Cardiac muscle cell (in vitro differentiated cells and primary cell): ENCODE data around the gene NPIPB8. TPM values are rescaled to one million over a fixed set of nuclear protein-coding genes. Genes with fewer than 3 reads are reported as not detected.
A peak's percentile ranks its signal among the peaks of the same experiment; 100 is the strongest.
"Not testable (repeated sequence)": the region's sequence is repeated elsewhere in the genome, so short reads cannot be mapped to it uniquely, and the experiment has no call there.

Experiments
- DNase-seq, 2 donors: peaks; one replicate each; pipeline versions ENCODE4 v3.0.0 to v3.0.0-alpha.2; 2010 to 2017; ENCODE audit warnings: low read depth in 1 of 2, low spot score in 1 of 2
- H3K27ac ChIP-seq: fragments of 200-600 bp; sonication (generic); 2 replicates; pipeline ENCODE4 v1.5.1; 2016
- H3K27me3 ChIP-seq: fragments of 200-600 bp; sonication (generic); 2 replicates; pipeline ENCODE4 v1.6.0; 2016; ENCODE audit warnings: control low read depth
- H3K36me3 ChIP-seq: fragments of 200-600 bp; sonication (generic); 2 replicates; pipeline ENCODE4 v1.5.1; 2016; ENCODE audit warnings: control low read depth
- H3K4me1 ChIP-seq: fragments of 200-600 bp; sonication (generic); 2 replicates; pipeline ENCODE4 v1.8.1; 2017; ENCODE audit warnings: low read depth, mild to moderate bottlenecking, mixed run types
- H3K4me3 ChIP-seq: fragments of 200-600 bp; sonication (generic); 2 replicates; pipeline ENCODE4 v1.5.1; 2016; ENCODE audit warnings: mild to moderate bottlenecking
- H3K9me3 ChIP-seq: fragments of 200-600 bp; sonication (generic); 2 replicates; pipeline ENCODE4 v1.5.1; 2017; ENCODE audit warnings: low read depth, mild to moderate bottlenecking, control low read depth
- polyA plus RNA-seq: library from polyadenylated mRNA; unstranded; fragments of >200 nt; fragmentation: Nextera tagmentation; extraction: Ambion mirVana; gene quantifications from 2 replicates; pipeline ENCODE4 v1.2.1, GENCODE V29; 2016
- total RNA-seq: library from RNA; depleted of rRNA; stranded (reverse); fragments of >200 nt; gene quantifications from 2 replicates; pipeline ENCODE4 v1.2.3, GENCODE V29; 2016
- TF ChIP-seq, protein P1 (sequence below): IDR thresholded peaks from 2 replicates; pipeline ENCODE4 v1.5.1; 2012; ENCODE audit warnings: low read depth, mild to moderate bottlenecking, low read length

NPIPB8 gene
- total and polyA plus RNA-seq, 2 experiments from 2014 or later: 1.4 TPM; not detected in 1

DNA sequence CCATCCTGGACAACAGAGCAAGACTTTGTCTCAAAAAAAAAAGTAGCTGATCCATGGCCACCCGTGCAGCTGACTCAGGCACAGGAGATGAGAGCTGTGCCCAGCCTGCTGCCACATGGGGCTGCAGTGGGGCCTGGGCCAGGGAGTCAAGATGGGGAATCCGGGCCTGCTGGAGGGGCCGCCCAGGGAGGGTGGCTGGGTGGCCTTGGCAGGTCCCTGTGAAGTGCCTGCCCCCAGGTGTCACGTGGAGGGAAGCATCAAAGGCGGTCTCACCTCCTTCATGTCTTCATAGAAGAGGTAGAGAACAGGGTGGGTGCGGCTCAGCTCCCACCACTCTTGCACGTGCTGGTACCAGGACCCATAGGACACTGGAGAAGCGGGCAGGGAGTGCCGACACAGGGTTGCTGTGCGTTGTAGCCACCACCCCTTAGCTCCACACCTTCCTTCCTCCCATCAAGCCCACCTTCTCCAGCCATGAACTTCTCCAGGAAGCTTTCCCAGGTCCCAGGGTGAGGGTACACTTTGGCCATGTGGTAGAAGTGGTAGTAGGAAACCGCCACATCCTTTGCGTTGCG is 44.8 kb upstream of the NPIPB8 start:
- Histone ChIP-seq H3K27me3 (no peaks in the 10 kb centered on the region), H3K36me3 (peaks cover 5% of the 10 kb centered on the region), H3K4me3 (no peak overlapping the region), H3K4me1 (peaks cover 18% of the 10 kb centered on the region), H3K27ac (no peak overlapping the region), H3K9me3 (no peaks in the 10 kb centered on the region)
- DNase-seq: no peak
- TF ChIP-seq, protein P1, sequence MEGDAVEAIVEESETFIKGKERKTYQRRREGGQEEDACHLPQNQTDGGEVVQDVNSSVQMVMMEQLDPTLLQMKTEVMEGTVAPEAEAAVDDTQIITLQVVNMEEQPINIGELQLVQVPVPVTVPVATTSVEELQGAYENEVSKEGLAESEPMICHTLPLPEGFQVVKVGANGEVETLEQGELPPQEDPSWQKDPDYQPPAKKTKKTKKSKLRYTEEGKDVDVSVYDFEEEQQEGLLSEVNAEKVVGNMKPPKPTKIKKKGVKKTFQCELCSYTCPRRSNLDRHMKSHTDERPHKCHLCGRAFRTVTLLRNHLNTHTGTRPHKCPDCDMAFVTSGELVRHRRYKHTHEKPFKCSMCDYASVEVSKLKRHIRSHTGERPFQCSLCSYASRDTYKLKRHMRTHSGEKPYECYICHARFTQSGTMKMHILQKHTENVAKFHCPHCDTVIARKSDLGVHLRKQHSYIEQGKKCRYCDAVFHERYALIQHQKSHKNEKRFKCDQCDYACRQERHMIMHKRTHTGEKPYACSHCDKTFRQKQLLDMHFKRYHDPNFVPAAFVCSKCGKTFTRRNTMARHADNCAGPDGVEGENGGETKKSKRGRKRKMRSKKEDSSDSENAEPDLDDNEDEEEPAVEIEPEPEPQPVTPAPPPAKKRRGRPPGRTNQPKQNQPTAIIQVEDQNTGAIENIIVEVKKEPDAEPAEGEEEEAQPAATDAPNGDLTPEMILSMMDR: no peak

DNA sequence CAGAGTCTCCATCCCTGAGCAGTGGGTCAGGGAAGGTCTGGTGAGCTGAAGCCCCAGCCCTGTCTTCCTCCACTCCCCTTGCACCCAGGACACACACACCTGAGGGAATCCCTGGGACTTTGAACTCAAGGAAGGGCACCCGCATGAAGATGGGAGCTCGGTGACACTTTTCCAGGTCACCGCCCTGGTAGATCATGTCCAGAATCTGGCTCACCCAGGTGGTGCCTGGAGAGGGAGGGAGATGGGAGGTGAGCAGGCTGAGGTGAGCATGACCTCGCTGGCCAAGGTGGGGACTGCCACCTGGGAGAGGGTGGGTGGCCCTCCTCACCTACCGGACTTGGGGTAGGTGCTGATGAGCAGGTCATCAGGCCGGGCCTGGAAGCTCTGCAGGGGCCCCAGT is 42.4 kb upstream of the NPIPB8 start:
- H3K36me3 ChIP-seq, H3K27me3 ChIP-seq, DNase-seq, H3K27ac ChIP-seq, H3K9me3 ChIP-seq, H3K4me3 ChIP-seq: not testable (repeated sequence)
- peaks cover 19% of the 10 kb centered on the region for H3K4me1 ChIP-seq

DNA sequence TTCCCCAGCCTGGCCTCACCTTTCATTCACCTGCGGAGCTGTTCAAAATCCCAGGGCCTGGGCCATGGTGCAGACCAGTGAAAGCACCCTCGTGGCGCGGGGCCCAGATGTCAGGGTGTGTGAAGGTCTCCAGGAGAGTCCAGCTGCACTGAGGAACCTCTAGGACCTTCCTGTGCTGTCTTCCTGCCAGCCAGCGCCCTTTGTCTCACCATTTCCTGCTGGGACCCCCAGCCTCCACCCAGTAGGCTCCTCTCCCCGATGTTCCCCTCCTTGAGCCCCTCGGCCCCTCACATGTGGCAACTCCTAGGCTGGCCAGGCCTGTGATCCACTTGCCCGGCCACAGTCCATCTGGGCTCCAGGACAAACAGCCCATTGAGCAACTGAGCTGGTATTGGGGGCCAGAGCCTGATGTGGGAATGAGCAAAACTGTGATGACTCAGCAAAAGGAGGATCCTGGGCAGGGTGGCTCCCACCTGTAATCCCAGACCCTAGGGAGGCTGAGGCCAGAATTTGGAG is 41.7 kb upstream of the NPIPB8 start:
- peak in 1 of 2 donors; percentile 34 for DNase-seq

DNA sequence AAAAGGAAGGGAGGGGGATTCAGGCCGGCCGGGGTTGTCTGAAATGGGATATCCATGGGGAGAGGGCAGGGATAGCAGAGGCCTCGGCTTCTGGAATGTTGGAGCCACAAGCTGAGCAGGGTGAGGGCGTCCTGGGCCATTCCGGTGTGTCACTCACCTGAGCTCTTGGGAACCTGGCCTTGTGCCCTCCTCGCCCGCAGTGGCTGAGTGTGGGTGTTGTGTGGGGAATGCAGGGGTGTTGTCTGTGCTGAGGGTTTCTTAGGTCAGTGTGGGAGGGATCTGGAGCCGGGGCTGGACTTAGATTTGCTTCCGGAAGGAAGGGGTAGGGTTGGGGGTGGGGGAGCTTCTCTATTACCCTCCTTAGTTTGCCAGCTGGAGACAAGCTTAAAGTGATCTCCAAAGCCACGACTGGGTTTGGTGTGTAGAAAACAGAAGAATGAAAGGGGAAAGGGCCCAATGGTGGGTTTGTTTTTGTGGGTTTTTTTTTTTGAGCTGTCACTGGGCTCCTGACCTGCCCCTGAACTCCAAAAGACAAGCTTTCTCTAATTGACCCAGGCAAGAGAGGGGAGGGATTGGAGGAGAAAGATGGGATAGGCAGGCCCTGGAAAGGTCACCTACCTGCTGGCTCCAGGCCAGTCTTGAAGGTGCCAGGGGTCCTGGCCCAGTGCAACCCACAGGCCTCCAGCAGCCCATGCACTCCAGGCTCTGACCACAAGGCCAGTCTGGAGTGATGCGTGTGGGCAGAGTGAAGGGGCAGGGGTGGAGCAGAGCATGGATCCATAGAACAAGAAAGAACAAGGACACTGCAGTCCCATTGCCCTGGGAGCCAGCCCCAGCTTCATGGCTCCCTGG is 40.8 kb upstream of the NPIPB8 start, which contains the start of gene SULT1A2:
TSS of gene SULT1A2 (minus strand) at position 211 of the 852 bp plus-strand sequence. CDS start 1,120 bp downstream, outside the sequence.
- DNase-seq: peak; percentile 46 to 56
- H3K4me1 ChIP-seq: peaks cover 19% of the 10 kb centered on the region
- no peaks in the 10 kb centered on the region for H3K36me3 ChIP-seq
- no peak within 1 kb of the TSS for H3K4me3 ChIP-seq
- peak within 1 kb of the TSS; percentile 82 for H3K27ac ChIP-seq
- no peaks in the 10 kb centered on the region for H3K27me3 ChIP-seq
- TF ChIP-seq, protein P1: no peak
- H3K9me3 ChIP-seq: no peaks in the 10 kb centered on the region

More for the DNA sequence above, 41.7 kb upstream of the NPIPB8 start:
- peak overlapping the region; percentile 82 for H3K27ac ChIP-seq
- no peaks in the 10 kb centered on the region for H3K36me3 ChIP-seq
- peaks cover 19% of the 10 kb centered on the region for H3K4me1 ChIP-seq
- H3K4me3 ChIP-seq: no peak overlapping the region
- no peaks in the 10 kb centered on the region for H3K9me3 ChIP-seq
- TF ChIP-seq, protein P1: no peak
- no peaks in the 10 kb centered on the region for H3K27me3 ChIP-seq

DNA sequence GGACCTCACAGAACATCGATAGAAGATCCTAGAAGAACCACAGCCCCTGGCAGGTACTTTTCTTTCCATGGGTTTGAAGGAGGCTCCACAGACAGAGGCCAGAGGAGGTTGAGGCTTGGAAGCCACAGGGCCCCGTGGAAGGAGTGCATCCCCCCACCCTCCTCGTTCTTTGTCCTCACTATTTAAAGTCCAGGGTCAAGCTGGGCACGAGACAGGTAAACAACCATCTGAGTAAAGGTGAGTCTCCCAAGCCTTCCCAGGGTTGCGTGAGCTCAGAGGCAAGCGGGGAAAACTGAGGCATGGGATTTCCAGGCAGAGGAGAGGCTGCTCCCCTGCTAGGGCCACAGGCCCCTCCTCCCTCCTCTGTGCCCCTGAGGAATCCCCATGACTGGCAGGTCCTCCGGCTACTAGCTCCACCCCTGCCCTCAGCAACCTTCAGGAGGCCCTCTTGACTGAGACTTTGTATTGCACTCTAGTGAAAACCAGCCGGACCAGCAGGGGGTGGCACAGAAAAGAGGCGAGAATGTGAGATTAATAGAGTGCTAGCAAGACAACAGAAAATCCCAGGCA is 40.1 kb upstream of the NPIPB8 start:
- peak in 1 of 2 donors; percentile 82 for DNase-seq
- H3K9me3 ChIP-seq: no peaks in the 10 kb centered on the region
- TF ChIP-seq, protein P1: no peak
- H3K4me3 ChIP-seq: no peak overlapping the region
- H3K27me3 ChIP-seq: no peaks in the 10 kb centered on the region
- H3K27ac ChIP-seq: peak overlapping the region; percentile 82
- H3K4me1 ChIP-seq: peaks cover 19% of the 10 kb centered on the region
- no peaks in the 10 kb centered on the region for H3K36me3 ChIP-seq

DNA sequence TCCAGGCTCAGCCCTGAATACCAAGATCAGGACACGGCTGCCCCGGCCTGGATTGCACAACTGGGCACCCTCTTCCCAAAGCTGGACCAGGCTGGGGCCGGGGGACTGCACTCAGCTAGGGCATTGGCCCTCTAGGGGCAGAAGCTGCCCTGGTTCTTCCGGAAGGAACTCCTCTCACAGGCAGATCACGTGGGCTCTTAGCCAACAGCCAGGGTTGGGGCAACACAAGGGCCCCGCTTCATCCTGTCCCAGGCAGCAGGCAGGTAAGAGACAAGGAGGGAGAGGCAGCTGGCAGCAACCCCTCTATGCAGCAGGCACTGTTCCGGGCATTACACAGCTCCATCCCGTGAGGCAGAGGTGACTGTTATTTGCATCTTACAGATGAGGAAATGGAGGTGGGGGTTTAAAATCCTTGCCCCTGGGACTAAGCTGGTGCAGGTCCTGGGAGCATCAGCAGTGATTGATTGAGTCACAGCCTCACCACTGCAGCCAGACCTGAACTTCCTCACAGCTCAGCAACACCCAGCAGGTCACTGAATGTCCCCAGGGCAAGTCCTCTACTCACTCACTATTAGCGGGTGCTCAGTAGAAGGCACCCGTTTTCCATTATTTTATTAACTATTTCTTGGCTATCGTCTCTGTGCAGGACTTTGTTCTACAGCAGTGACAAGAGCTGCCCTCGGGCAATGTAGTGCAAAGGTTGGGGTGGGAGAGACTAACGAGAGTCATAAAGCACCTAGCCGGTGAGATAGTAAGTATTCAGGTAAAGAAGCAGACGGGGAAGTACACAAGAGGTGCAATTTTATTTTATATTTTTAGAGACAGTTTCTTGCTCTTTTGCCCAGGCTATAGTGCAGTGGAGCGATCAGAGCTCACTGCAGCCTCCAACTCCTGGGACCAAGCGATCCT is 38.2 kb upstream of the NPIPB8 start:
- H3K4me3 ChIP-seq, H3K9me3 ChIP-seq, DNase-seq, H3K27me3 ChIP-seq, H3K27ac ChIP-seq, H3K36me3 ChIP-seq: not testable (repeated sequence)
- H3K4me1 ChIP-seq: peaks cover 19% of the 10 kb centered on the region

DNA sequence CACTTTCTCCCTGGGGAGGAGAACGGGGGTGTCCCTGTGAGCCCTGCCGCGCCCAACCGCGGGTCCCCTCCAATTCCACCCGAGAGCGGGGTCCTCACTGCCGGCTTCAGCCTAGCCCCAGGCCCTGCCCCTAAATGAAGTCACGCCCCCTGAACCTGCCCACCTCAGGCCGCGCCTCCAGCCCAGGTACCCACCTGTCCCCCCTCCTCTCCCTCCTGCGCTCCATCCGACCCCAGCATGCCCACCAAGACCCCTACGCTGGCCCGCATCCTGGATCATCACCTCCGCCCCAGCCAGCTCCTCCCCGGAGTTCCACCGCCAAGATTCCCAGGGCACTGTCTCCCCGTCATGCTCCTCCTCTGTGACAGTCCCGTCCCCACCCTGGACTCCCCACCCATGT is 36.9 kb upstream of the NPIPB8 start:
- peaks cover 19% of the 10 kb centered on the region for H3K4me1 ChIP-seq
- H3K9me3 ChIP-seq, H3K36me3 ChIP-seq, H3K4me3 ChIP-seq, DNase-seq, H3K27ac ChIP-seq, H3K27me3 ChIP-seq: not testable (repeated sequence)

DNA sequence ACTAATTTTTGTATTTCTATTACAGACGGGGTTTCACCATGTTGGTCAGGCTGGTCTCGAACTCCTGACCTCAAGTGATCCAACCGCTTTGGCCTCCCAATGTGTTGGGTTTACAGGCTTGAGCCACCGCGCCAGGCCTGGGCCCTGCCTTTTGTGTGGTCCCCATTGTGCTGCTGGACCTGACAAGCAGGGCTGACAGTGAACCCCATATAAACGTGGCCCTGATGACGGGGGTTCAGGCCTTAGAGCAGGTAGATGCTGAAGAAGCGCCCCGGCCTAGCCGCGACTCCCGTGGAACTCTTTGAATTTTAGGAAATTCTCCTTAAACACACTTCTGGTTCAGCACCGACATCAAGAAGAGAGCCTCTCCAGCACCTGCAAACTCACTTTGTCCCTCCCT is 36.3 kb upstream of the NPIPB8 start:
- not testable (repeated sequence) for H3K27ac ChIP-seq, H3K9me3 ChIP-seq, H3K4me3 ChIP-seq, DNase-seq, H3K27me3 ChIP-seq, H3K36me3 ChIP-seq
- peaks cover 17% of the 10 kb centered on the region for H3K4me1 ChIP-seq
